ENCODE data around the gene KCNMB3.
A peak's percentile ranks its signal among the peaks of the same experiment; 100 is the strongest.

Gene KCNMB3, protein sequence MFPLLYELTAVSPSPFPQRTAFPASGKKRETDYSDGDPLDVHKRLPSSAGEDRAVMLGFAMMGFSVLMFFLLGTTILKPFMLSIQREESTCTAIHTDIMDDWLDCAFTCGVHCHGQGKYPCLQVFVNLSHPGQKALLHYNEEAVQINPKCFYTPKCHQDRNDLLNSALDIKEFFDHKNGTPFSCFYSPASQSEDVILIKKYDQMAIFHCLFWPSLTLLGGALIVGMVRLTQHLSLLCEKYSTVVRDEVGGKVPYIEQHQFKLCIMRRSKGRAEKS

DNA sequence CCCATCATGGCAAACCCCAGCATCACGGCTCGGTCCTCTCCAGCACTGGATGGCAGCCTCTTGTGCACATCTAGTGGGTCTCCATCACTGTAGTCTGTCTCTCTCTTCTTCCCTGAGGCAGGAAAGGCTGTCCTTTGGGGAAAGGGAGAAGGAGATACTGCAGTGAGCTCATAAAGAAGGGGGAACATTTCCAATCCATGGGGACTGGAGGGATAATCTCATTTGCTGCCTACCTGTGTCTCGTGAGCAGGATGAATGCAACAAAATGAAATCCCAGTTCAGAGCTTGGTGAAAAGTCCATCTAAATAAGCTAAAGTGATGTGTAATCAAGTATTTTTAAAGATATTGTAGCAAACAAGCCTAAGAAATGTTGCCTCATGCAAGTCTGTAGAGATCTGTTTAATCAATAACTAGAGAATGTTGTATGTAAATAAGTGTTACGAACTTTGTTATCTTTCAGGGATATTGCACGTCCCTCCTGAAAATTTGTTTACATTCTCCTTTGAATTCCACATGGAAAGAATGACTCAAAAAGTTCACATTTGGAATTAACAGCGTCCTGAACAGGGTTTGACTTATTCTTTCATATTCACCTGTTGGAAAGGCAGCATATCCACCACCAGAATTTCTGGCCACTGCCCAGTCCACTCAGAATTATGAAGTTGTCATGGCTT is at the start of gene KCNMB3:
KCNMB3 (minus strand) TSS at position 312 of the 674 bp plus-strand sequence; CDS start at position 188, 124 bp downstream.
- no peak for DNase-seq (ENCODE audit: low read depth)
- no peak for TF ChIP-seq CTCF (IDR thresholded peaks at IDR 0.05; ENCODE audit: low read length, missing control alignments)
- H3K4me3 ChIP-seq (replicated peaks; ENCODE audit: low read depth, low read length) = no peak within 1 kb of the TSS

DNA sequence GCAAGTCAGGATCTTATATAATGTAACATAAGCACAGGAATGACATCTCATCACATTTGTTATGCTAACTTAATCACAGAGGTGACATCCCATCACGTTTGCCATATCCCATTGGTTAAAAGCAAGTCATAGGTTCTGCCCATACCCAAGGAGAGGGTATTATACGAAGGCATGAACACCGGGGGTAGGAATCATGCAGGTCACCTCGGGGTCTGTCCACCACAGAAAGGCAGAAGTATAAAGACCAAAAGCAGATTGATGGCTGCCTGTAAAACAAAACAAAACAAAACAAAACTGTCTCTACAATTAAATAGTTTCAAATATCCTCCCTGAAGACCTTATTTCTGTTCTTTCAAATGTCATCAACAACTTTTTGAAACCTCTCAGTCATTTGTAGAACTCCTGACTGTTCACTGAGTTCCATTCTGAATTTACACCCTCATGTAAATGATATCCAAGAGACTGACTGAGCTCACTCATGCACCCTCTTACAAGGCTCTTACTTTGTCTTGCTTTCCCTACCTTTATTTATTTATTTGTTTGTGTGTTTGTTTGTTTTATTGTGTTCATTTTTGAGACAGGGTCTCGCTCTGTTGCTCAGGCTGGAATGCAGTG is 49.2 kb upstream of the KCNMB3 start:
- TF ChIP-seq CTCF (IDR thresholded peaks at IDR 0.05; ENCODE audit: low read length, missing control alignments) = no peak
- H3K4me3 ChIP-seq (replicated peaks; ENCODE audit: low read depth, low read length) = no peak overlapping the region
- no peak for DNase-seq (ENCODE audit: low read depth)

- no peak for DNase-seq (ENCODE audit: low read depth)
- TF ChIP-seq CTCF (IDR thresholded peaks at IDR 0.05; ENCODE audit: low read length, missing control alignments) = no peak
- H3K4me3 ChIP-seq (replicated peaks; ENCODE audit: low read depth, low read length) = no peak overlapping the region
Measured at GRCh38 chr3:179299316-179299715, 48.4 kb upstream of the KCNMB3 start.

DNA sequence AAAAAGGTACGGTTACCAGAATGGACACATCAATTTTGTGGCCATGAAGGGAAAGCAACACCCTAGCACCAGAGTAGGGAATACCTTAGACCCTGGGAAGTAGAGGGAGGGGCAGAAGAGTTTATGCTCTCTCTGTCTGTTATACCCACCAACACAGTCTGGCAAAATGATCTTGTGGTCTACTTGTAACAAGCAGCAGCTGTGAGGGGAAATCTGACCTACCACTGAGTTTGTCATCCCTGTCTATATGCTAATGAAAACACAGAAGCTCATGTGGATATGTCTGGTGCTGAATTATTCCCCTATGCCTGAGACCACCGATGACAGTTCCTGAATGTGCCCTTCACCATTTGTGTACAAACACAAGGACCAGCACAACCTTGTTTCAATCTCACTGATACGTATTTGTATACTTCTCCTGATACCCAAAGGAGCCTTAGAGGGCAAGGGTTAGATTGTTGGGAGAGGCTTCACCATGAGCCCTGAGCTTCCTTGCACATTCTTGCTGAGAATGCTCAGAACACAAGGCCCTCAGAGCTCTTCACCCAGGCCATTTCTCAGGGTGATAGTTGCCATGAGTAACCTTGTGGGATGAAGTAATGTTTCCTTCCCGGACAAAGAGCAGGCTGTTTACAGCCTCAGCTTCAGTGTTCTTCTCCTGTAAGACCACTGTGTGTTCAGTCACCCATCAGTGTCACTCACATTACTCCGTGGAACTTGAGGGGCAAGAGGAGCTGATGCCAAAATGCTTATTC is 47.2 kb upstream of the KCNMB3 start:
- H3K4me3 ChIP-seq (replicated peaks; ENCODE audit: low read depth, low read length) = no peak overlapping the region
- peak; percentile 66 for DNase-seq (ENCODE audit: low read depth)
- TF ChIP-seq CTCF (IDR thresholded peaks at IDR 0.05; ENCODE audit: low read length, missing control alignments) = no peak

GRCh38 chr3:179292450-179292849 is 41.5 kb upstream of the KCNMB3 start:
- no peak for TF ChIP-seq CTCF (IDR thresholded peaks at IDR 0.05; ENCODE audit: low read length, missing control alignments)
- H3K4me3 ChIP-seq (replicated peaks; ENCODE audit: low read depth, low read length) = no peak overlapping the region
- DNase-seq (ENCODE audit: low read depth) = peak; percentile 24

DNA sequence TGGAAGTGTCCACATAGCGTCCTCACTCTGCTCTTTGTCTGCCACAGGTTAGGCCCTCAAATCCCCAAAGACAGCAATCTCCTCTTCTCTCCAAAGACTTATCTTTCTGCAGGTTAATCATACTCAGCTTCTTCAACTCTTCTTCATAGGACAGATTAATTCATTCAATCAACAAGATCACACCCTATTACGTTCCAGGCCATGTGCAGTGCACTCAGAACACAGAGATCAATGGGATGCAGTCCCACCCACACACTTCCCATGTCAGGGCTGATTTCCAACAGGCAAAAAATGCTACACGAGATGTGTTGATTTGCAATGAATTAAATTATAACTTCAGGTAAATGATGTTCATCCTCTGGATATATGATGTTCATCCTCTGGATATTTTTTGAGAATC is 38.4 kb upstream of the KCNMB3 start:
- no peak for DNase-seq (ENCODE audit: low read depth)
- H3K4me3 ChIP-seq (replicated peaks; ENCODE audit: low read depth, low read length) = no peak overlapping the region
- no peak for TF ChIP-seq CTCF (IDR thresholded peaks at IDR 0.05; ENCODE audit: low read length, missing control alignments)
